ENCODE data around the gene ING5.

DNA sequence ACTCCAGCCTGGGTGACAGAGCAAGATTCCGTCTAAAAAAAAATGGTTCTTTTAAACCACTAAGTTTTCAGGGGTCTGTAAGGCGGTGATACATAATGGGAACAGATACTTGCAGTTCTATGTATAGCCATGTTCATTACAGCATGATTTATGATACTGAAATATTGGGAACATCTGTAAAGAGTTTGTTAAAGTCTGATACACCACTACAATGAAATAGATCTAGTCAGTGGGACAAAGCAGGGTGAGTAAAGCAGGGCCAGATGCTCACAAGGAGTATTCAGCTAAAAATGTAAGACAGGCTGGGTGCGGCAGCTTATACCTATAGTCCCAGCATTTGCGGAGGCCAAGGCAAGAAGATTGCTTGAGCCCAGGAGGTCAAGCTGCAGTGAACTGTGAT is 6.2 kb upstream of the ING5 start:
- TF ChIP-seq GATA3 (IDR thresholded peaks at IDR 0.05; ENCODE audit: low read depth, low read length): no peak
- TF ChIP-seq GATA2 (IDR thresholded peaks at IDR 0.05; ENCODE audit: low read depth, low read length): no peak

Data from SH-SY5Y (cell line).